K562 (cell line): ENCODE data around the gene PDZRN4. TPM values are rescaled to one million over a fixed set of nuclear protein-coding genes. Genes with fewer than 3 reads are reported as not detected.

Source experiments
- ATAC-seq: fragments of 200-7000 bp; cut with Tn5 transposase; 3 replicates; pipeline ENCODE4 v1.9.1; 2020; ENCODE audit warnings: moderate library complexity
- BruUV-seq: library from RNA; stranded (reverse); fragments of 400-500 nt; replicated peaks from 2 replicates; lab custom pipeline; 2021; lab: Mats Ljungman, UMichigan
- CTCF ChIA-PET: fragments of 300-600 bp; formaldehyde crosslinking; extraction: SDS; loops from one replicate; lab custom pipeline; 2021; ENCODE audit warnings: low intra/inter-chr PET ratio; lab: Yijun Ruan, JAX
- POLR2A ChIA-PET: fragments of 300-600, 350-650 bp; sonication (Branson Sonifier 250); formaldehyde crosslinking; extraction: SDS; loops from one replicate; lab custom pipeline; 2021; ENCODE audit warnings: antibody characterized with exemption, inconsistent platforms; lab: Yijun Ruan, JAX
- DNase-seq, 4 experiments: peaks; one replicate each; pipeline versions ENCODE4 v3.0.0 to v3.0.0-alpha.2; 2011 to 2018; ENCODE audit warnings: low spot score in 3 of 4, mixed read lengths in 3 of 4; ENCODE audit errors: extremely low read depth in 1 of 4
- FAIRE-seq: peaks from 2 replicates; lab custom pipeline; 2011; peaks lifted over from hg19 to GRCh38; lab: Jason Lieb, UNC
- H2AFZ ChIP-seq: 2 replicates; pipeline ENCODE4 v1.6.0; 2011; ENCODE audit warnings: low read depth, low read length, control low read depth, inconsistent platforms
- H3K27ac ChIP-seq: fragments of 200-600 bp; 3 replicates; pipeline ENCODE4 v1.8.0; 2011; ENCODE audit warnings: low read depth, mild to moderate bottlenecking, control low read depth, inconsistent platforms, low read length, moderate library complexity, mixed read lengths; ENCODE audit errors: extremely low read depth
- H3K27me3 ChIP-seq, 2 experiments: fragments of 300-600 bp in 1 of 2; 2 replicates in 1 of 2; 3 replicates in 1 of 2; pipeline versions ENCODE4 v1.6.0 to v1.8.0; 2011; ENCODE audit warnings: inconsistent platforms in 2 of 2, low read length in 2 of 2, mild to moderate bottlenecking in 1 of 2, mixed read lengths in 1 of 2, moderate library complexity in 1 of 2; ENCODE audit not compliant: control insufficient read depth in 2 of 2, insufficient read depth in 2 of 2
- H3K36me3 ChIP-seq: fragments of 300-600 bp; 3 replicates; pipeline ENCODE4 v1.8.0; 2011; ENCODE audit warnings: mild to moderate bottlenecking, low read length, inconsistent platforms; ENCODE audit not compliant: control insufficient read depth, insufficient read depth
- H3K4me1 ChIP-seq, 2 experiments: fragments of 200-600 bp in 1 of 2; replicated peaks in 1 of 2; 2 replicates in 1 of 2; 3 replicates in 1 of 2; pipeline versions ENCODE4 v1.5.1 to v1.8.0; 2011; ENCODE audit warnings: inconsistent platforms in 2 of 2, low read length in 2 of 2, mild to moderate bottlenecking in 1 of 2, mixed read lengths in 1 of 2, moderate library complexity in 1 of 2; ENCODE audit not compliant: control insufficient read depth in 2 of 2, insufficient read depth in 2 of 2
- H3K4me2 ChIP-seq: 2 replicates; pipeline ENCODE4 v1.6.1; 2011; ENCODE audit warnings: low read length, control low read depth, inconsistent platforms, mixed read lengths; ENCODE audit not compliant: insufficient read depth
- H3K4me3 ChIP-seq: fragments of 200-600 bp; sonication (generic), shearing (Covaris generic); 2 replicates; pipeline ENCODE4 v1.5.1; 2016; ENCODE audit warnings: control low read depth, inconsistent platforms
- H3K79me2 ChIP-seq: fragments of 200-600 bp; 3 replicates; pipeline ENCODE4 v1.8.0; 2011; ENCODE audit warnings: low read length, inconsistent platforms; ENCODE audit not compliant: control insufficient read depth, insufficient read depth
- H3K9ac ChIP-seq, 2 experiments: 2 replicates each; pipeline versions ENCODE4 v1.6.0 to v1.6.1; 2011; ENCODE audit warnings: low read depth in 2 of 2, low read length in 2 of 2, control low read depth in 1 of 2, inconsistent platforms in 1 of 2, mild to moderate bottlenecking in 1 of 2, mixed read lengths in 1 of 2; ENCODE audit not compliant: insufficient read depth in 1 of 2
- H3K9me1 ChIP-seq: one replicate; pipeline ENCODE4 v1.6.0; 2011; ENCODE audit warnings: inconsistent platforms, mild to moderate bottlenecking, low read length, moderate library complexity; ENCODE audit not compliant: control insufficient read depth, insufficient read depth
- H3K9me3 ChIP-seq: replicated peaks from 2 replicates; pipeline ENCODE4 v1.5.1; 2011; ENCODE audit warnings: low read depth, low read length, inconsistent platforms; ENCODE audit not compliant: control insufficient read depth, insufficient read depth
- H4K20me1 ChIP-seq: replicated peaks from 2 replicates; pipeline ENCODE4 v1.6.1; 2011; ENCODE audit warnings: low read length, inconsistent platforms, mixed read lengths; ENCODE audit not compliant: control insufficient read depth, insufficient read depth
- HMG20A ChIP-seq: fragments of 450-650 bp; formaldehyde crosslinking; conservative IDR thresholded peaks from 2 replicates; pipeline ENCODE4 v1.4.0; 2020; ENCODE audit warnings: mild to moderate bottlenecking, mixed read lengths
- POU5F1 ChIP-seq: fragments of 150-350 bp; IDR thresholded peaks from 2 replicates; pipeline ENCODE4 v1.6.1; 2014; ENCODE audit warnings: borderline replicate concordance, low read length, low read depth, mild to moderate bottlenecking; ENCODE audit not compliant: partially characterized antibody
- WGBS: fragments of 100-300 bp; shearing (Covaris generic); methylation state at CpG from one replicate; pipeline ENCODE4 v1.1.6; 2016; ENCODE audit warnings: low coverage, mixed read lengths; ENCODE audit not compliant: insufficient coverage; ENCODE audit errors: missing lambda C conversion rate; 5-methylcytosine and 5-hydroxymethylcytosine counted together
- in situ Hi-C: fragments of 300-500 bp; cut with MboI; formaldehyde crosslinking; loops from 4 replicates; pipeline ENCODE4 v1.15.0; 2018; ENCODE audit warnings: inconsistent platforms, mixed read lengths
- intact Hi-C: fragments of 100-400 bp; cut with micrococcal nuclease; formaldehyde crosslinking; loops from 2 replicates; pipeline ENCODE4 v1.14.2; 2022
- polyA plus RNA-seq, 8 experiments: library from polyadenylated mRNA; depleted of rRNA in 4 of 8; stranded (reverse) in 5 of 8; unstranded in 3 of 8; fragments of >200 nt; fragmentation: Nextera tagmentation in 2 of 8; fragmentation: Illumina TruSeq in 1 of 8; extraction: Ambion mirVana in 2 of 8; extraction: Trizol in 1 of 8; gene quantifications; 2 replicates each; pipeline versions ENCODE4 v1.2.1 to v1.2.3, GENCODE V29; 2011 to 2014; ENCODE audit warnings: inconsistent platforms in 1 of 8, missing spikeins in 1 of 8
- total RNA-seq, 7 experiments: library from RNA; depleted of rRNA in 6 of 7; stranded (reverse); fragments of >200 nt in 6 of 7; fragmentation: Illumina TruSeq in 2 of 7; extraction: Trizol in 2 of 7; gene quantifications; 2 replicates each; pipeline versions ENCODE4 v1.2.1 to v1.2.3, GENCODE V29; 2011 to 2021; ENCODE audit warnings: low replicate concordance in 1 of 7
- TF ChIP-seq, protein P1 (sequence below): fragments of 450-650 bp; IDR thresholded peaks from 2 replicates; pipeline ENCODE4 v1.7.0; 2016; ENCODE audit warnings: borderline replicate concordance

The PDZRN4 gene
- total and polyA plus RNA-seq, 9 of the 15 experiments (the other 6 are each of a cell fraction or from before 2014, with no cell fraction given) = not detected

DNA sequence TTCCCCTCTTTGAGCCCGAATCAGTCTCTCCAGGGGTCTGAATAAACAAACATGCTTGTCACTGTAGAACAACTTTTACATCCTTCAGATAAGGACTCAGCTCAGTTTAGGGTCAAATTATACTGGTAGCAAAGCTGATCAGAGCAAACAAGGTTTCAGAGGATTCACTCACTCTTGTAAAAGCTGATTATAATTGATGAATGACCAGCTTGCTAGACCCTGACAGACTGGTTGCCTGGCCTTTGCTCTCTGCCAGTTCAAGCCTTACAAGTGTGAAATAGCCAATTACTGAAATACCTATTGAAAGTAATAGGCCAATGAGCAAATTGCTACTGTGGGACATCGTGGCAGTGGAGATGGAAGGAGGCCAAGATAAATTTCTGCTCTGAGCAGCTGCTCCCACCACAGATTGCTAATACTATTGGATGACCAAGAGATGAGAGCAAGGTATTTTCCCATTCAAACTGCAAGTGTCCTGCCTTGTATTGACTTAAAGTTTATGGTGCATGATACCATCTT, 177.6 kb downstream of the PDZRN4 start:
- FAIRE-seq = no peak
- BruUV-seq = no TSS peak
- intact Hi-C loops = no loop called here

More for the DNA sequence above, 177.6 kb downstream of the PDZRN4 start:
- no peaks in the 10 kb centered on the region for H3K79me2 ChIP-seq
- POLR2A ChIA-PET = no interaction called here
- H3K36me3 ChIP-seq = no peaks in the 10 kb centered on the region
- no peaks in the 10 kb centered on the region for H3K27me3 ChIP-seq
- H3K9me3 ChIP-seq = peaks cover 3% of the 10 kb centered on the region
- H4K20me1 ChIP-seq = no peaks in the 10 kb centered on the region
- in situ Hi-C loops = no loop called here
- 0% methylated on average over 2 of the region's 2 CpGs for WGBS
- no peak overlapping the region for H3K4me3 ChIP-seq
- H2AFZ ChIP-seq = no peak overlapping the region
- no peaks in the 10 kb centered on the region for H3K9me1 ChIP-seq
- no peaks in the 10 kb centered on the region for H3K4me1 ChIP-seq
- CTCF ChIA-PET = no interaction called here
- no peak overlapping the region for H3K4me2 ChIP-seq
- TF ChIP-seq, protein P1, sequence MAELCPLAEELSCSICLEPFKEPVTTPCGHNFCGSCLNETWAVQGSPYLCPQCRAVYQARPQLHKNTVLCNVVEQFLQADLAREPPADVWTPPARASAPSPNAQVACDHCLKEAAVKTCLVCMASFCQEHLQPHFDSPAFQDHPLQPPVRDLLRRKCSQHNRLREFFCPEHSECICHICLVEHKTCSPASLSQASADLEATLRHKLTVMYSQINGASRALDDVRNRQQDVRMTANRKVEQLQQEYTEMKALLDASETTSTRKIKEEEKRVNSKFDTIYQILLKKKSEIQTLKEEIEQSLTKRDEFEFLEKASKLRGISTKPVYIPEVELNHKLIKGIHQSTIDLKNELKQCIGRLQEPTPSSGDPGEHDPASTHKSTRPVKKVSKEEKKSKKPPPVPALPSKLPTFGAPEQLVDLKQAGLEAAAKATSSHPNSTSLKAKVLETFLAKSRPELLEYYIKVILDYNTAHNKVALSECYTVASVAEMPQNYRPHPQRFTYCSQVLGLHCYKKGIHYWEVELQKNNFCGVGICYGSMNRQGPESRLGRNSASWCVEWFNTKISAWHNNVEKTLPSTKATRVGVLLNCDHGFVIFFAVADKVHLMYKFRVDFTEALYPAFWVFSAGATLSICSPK = no peak
- TF ChIP-seq POU5F1 (no peak), HMG20A (CRISPR knock-in tag) (no peak)
- H3K27ac ChIP-seq = no peak overlapping the region
- DNase-seq (no peak), ATAC-seq (no peak)
- no peak overlapping the region for H3K9ac ChIP-seq
